GM12878 (cell line): ENCODE data around the gene DALRD3.

Experiments
- CBFB ChIP-seq: IDR thresholded peaks from 2 replicates; pipeline ENCODE4 v1.6.1; 2016; ENCODE audit warnings: antibody characterized with exemption, low read depth
- CTCF ChIP-seq, 3 experiments: IDR thresholded peaks in 2 of 3; conservative IDR thresholded peaks in 1 of 3; 2 replicates each; pipeline ENCODE4 v1.5.1; 2011; ENCODE audit warnings: low read depth in 3 of 3, low read length in 3 of 3, mild to moderate bottlenecking in 3 of 3, control low read depth in 2 of 3, moderate library complexity in 2 of 3, inconsistent platforms in 1 of 3, mixed read lengths in 1 of 3; ENCODE audit not compliant: control insufficient read depth in 2 of 3, insufficient read depth in 1 of 3; ENCODE audit errors: extremely low read depth in 1 of 3
- EZH2 ChIP-seq: IDR thresholded peaks from 2 replicates; pipeline ENCODE4 v1.6.1; 2012; ENCODE audit warnings: low read depth, mild to moderate bottlenecking, control low read depth, inconsistent platforms, low read length, borderline replicate concordance; ENCODE audit not compliant: control insufficient read depth
- HDAC2 ChIP-seq: fragments of 200-600 bp; sonication (generic); IDR thresholded peaks from 2 replicates; pipeline ENCODE4 v1.6.1; 2017
- MAX ChIP-seq: IDR thresholded peaks from 2 replicates; pipeline ENCODE4 v1.6.1; 2012; ENCODE audit warnings: low read depth, low read length, improper control_type of control experiment
- NR2C1 ChIP-seq: fragments of 450-650 bp; IDR thresholded peaks from 2 replicates; pipeline ENCODE4 v1.6.1; 2017; ENCODE audit warnings: antibody characterized with exemption, mild to moderate bottlenecking, moderate library complexity
- POLR2AphosphoS2 ChIP-seq: IDR thresholded peaks from 2 replicates; pipeline ENCODE4 v1.6.1; 2011; ENCODE audit warnings: low read depth, mild to moderate bottlenecking, low read length, improper control_type of control experiment, moderate library complexity

GRCh38 chr3:49005303-49005680 lies 13.1 kb downstream of the DALRD3 start:
- no peak for TF ChIP-seq EZH2
- no peak for TF ChIP-seq MAX
- no peak for TF ChIP-seq CBFB
- TF ChIP-seq CTCF (IDR thresholded peaks at IDR 0.05 in 2 of 3, conservative IDR thresholded peaks at IDR 0.05 in 1 of 3; ENCODE audit: control insufficient read depth in 2 of 3, extremely low read depth in 1 of 3, insufficient read depth in 1 of 3, low read depth in 3 of 3, low read length in 3 of 3): no peak
- no peak for TF ChIP-seq HDAC2
- TF ChIP-seq NR2C1: no peak
- TF ChIP-seq POLR2AphosphoS2: no peak
